Karpas-422 (cell line): ENCODE measurements around the gene COX5A. TPM values are rescaled to one million over a fixed set of nuclear protein-coding genes. Genes with fewer than 3 reads are reported as not detected.
"Not testable (repeated sequence)": the region's sequence is repeated elsewhere in the genome, so short reads cannot be mapped to it uniquely, and the experiment has no call there.

Experiments used
- DNase-seq: peaks from one replicate; pipeline ENCODE4 v3.0.0-alpha.2; 2015
- H2AFZ ChIP-seq: fragments of 200-600 bp; sonication (generic); 2 replicates; pipeline ENCODE4 v1.6.1; 2014; ENCODE audit warnings: antibody characterized with exemption, low read length, mixed read lengths
- H3K27ac ChIP-seq: fragments of 200-600 bp; sonication (generic); 2 replicates; pipeline ENCODE4 v1.5.1; 2014; ENCODE audit warnings: mild to moderate bottlenecking, low read length, moderate library complexity
- H3K27me3 ChIP-seq: fragments of 200-600 bp; sonication (generic); 2 replicates; pipeline ENCODE4 v1.6.1; 2014; ENCODE audit warnings: low read length, mixed read lengths
- H3K36me3 ChIP-seq: fragments of 200-600 bp; sonication (generic); 2 replicates; pipeline ENCODE4 v1.6.1; 2014; ENCODE audit warnings: low read length, mixed read lengths; ENCODE audit not compliant: insufficient read depth
- H3K4me1 ChIP-seq: fragments of 200-600 bp; sonication (generic); 2 replicates; pipeline ENCODE4 v1.6.1; 2014; ENCODE audit warnings: mild to moderate bottlenecking, low read length, mixed read lengths
- H3K4me2 ChIP-seq: fragments of 200-600 bp; sonication (generic); 2 replicates; pipeline ENCODE4 v1.6.1; 2014; ENCODE audit warnings: low read length, low read depth, mild to moderate bottlenecking; ENCODE audit not compliant: poor library complexity, severe bottlenecking
- H3K4me3 ChIP-seq: fragments of 200-600 bp; sonication (generic); 2 replicates; pipeline ENCODE4 v1.5.1; 2014; ENCODE audit warnings: mild to moderate bottlenecking, antibody characterized with exemption, low read length, mixed read lengths
- H3K79me2 ChIP-seq: fragments of 200-600 bp; sonication (generic); 2 replicates; pipeline ENCODE4 v1.6.1; 2014; ENCODE audit warnings: mild to moderate bottlenecking, low read length, mixed read lengths
- H3K9ac ChIP-seq: fragments of 200-600 bp; sonication (generic); 2 replicates; pipeline ENCODE4 v1.6.0; 2014; ENCODE audit warnings: low read length
- H3K9me2 ChIP-seq: fragments of 200-600 bp; sonication (generic), shearing (Covaris generic); replicated peaks from 2 replicates; pipeline ENCODE4 v1.6.0; 2014; ENCODE audit warnings: mild to moderate bottlenecking, low read length, moderate library complexity; ENCODE audit not compliant: insufficient read depth
- H3K9me3 ChIP-seq: fragments of 300-700, 200-600 bp; sonication (generic); 2 replicates; pipeline ENCODE4 v1.6.1; 2014; ENCODE audit warnings: low read length, mixed read lengths
- H4K20me1 ChIP-seq: fragments of 200-600 bp; sonication (generic); 2 replicates; pipeline ENCODE4 v1.6.1; 2014; ENCODE audit warnings: mild to moderate bottlenecking, antibody characterized with exemption, low read length, low read depth; ENCODE audit not compliant: insufficient read depth
- total RNA-seq: library from RNA; depleted of rRNA; stranded (reverse); fragments of >200 nt; shearing (Covaris generic); gene quantifications from 2 replicates; pipeline ENCODE4 v1.2.3, GENCODE V29; 2014; ENCODE audit warnings: low replicate concordance

Gene COX5A
- total RNA-seq, 1 experiment from 2014 or later = 229 TPM

- Histone ChIP-seq H3K9ac (no peak overlapping the region), H3K4me3 (no peak overlapping the region), H3K4me2 (no peak overlapping the region), H3K27me3 (no peaks in the 10 kb centered on the region), H3K4me1 (no peaks in the 10 kb centered on the region), H3K9me3 (no peaks in the 10 kb centered on the region), H3K9me2 (no peaks in the 10 kb centered on the region), H3K27ac (no peak overlapping the region), H3K79me2 (peaks cover 3% of the 10 kb centered on the region; the same call in 1 of the 2 replicates), H3K36me3 (peaks cover 46% of the 10 kb centered on the region), H4K20me1 (no peaks in the 10 kb centered on the region), H2AFZ (no peak overlapping the region)
- no peak for DNase-seq
Measured at GRCh38 chr15:74917676-74918075, 20.2 kb downstream of the COX5A start.

DNA sequence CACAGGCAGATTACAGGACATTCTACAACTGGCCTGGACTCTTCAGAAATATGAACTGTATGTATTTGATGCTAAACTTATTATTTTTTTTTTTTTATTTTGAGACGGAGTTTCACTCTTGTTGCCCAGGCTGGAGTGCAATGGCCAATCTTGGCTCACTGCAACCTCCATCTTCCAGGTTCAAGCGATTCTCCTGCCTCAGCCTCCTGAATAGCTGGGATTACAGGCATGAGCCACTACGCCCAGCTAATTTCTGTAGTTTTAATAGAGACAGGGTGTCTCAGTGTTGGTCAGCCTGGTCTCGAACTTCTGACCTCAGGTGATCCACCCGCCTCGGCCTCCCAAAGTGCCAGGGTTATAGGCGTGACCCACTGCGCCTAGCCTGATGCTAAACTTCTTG is 24.1 kb downstream of the COX5A start:
- not testable (repeated sequence) for H3K4me3 ChIP-seq, H3K79me2 ChIP-seq, H3K27ac ChIP-seq, H3K4me1 ChIP-seq, H3K9me2 ChIP-seq, H3K9ac ChIP-seq, H3K27me3 ChIP-seq, H3K4me2 ChIP-seq, H4K20me1 ChIP-seq, DNase-seq, H2AFZ ChIP-seq, H3K9me3 ChIP-seq
- peaks cover 20% of the 10 kb centered on the region for H3K36me3 ChIP-seq

GRCh38 chr15:74913041-74913440 is 24.8 kb downstream of the COX5A start:
- no peak for DNase-seq
- Histone ChIP-seq H3K4me3 (no peak overlapping the region), H4K20me1 (no peaks in the 10 kb centered on the region)

GRCh38 chr15:74908635-74909034 is 29.2 kb downstream of the COX5A start:
- Histone ChIP-seq H3K4me3 (no peak overlapping the region), H3K9me3 (no peaks in the 10 kb centered on the region), H3K27ac (no peak overlapping the region), H3K9ac (no peak overlapping the region), H3K79me2 (peaks cover 20% of the 10 kb centered on the region), H3K4me2 (no peak overlapping the region), H3K27me3 (no peaks in the 10 kb centered on the region), H4K20me1 (no peaks in the 10 kb centered on the region), H3K4me1 (peaks cover 29% of the 10 kb centered on the region), H3K9me2 (no peaks in the 10 kb centered on the region), H3K36me3 (peaks cover 13% of the 10 kb centered on the region; the same call in 1 of the 2 replicates), H2AFZ (no peak overlapping the region)
- DNase-seq = no peak

More at GRCh38 chr15:74913041-74913440, 24.8 kb downstream of the COX5A start:
- H3K79me2 ChIP-seq = no peaks in the 10 kb centered on the region
- H3K4me1 ChIP-seq = no peaks in the 10 kb centered on the region
- H3K4me2 ChIP-seq = no peak overlapping the region
- H3K36me3 ChIP-seq = peaks cover 14% of the 10 kb centered on the region
- no peaks in the 10 kb centered on the region for H3K9me3 ChIP-seq
- no peak overlapping the region for H3K9ac ChIP-seq
- no peaks in the 10 kb centered on the region for H3K9me2 ChIP-seq
- no peak overlapping the region for H3K27ac ChIP-seq
- no peaks in the 10 kb centered on the region for H3K27me3 ChIP-seq
- no peak overlapping the region for H2AFZ ChIP-seq

DNA sequence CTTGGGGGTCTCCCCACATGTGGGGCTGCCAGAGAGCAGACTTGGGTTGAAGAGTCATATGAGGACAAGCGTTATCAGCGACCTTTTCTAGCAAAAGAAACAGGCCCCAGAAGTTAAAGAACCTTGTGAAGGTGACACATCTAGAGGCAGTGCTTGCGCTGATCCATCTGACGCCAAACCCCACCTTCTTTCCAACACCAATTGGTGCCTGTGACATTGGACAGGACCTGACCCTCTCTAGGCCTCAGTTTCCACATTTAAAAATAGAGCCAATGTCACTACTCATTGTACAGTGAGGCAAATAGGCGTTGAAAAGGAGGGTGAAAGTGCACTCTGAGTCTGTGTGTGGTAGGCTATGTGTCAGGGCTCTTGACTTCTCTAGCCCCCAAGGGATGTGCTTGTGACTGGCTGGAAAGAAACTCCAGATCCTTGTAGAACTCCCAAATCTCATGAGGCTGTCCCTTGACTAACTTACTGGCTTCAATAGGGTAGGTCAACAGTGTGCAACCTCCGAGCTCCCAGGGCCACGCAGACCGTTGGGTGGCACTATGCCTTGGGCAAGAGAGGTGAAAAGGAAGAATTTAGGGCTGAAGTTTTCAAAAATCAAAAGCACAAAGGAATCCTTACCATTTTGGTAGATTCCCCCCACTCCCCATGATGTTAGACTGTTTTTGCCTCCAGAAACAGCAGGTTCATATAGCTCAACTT is 30.6 kb downstream of the COX5A start:
- peaks cover 20% of the 10 kb centered on the region for H3K79me2 ChIP-seq
- H3K9me2 ChIP-seq = no peaks in the 10 kb centered on the region
- H3K27me3 ChIP-seq = no peaks in the 10 kb centered on the region
- peaks cover 40% of the 10 kb centered on the region for H3K4me1 ChIP-seq
- peak overlapping the region; percentile 81 for H3K4me3 ChIP-seq
- no peak for DNase-seq
- H3K36me3 ChIP-seq = peaks cover 17% of the 10 kb centered on the region
- H3K27ac ChIP-seq = peak overlapping the region; percentile 71
- H2AFZ ChIP-seq = peak overlapping the region; percentile 88
- H3K9me3 ChIP-seq = no peaks in the 10 kb centered on the region
- H4K20me1 ChIP-seq = no peaks in the 10 kb centered on the region
- H3K4me2 ChIP-seq = peak overlapping the region; percentile 87
- H3K9ac ChIP-seq = peak overlapping the region; percentile 89

GRCh38 chr15:74906450-74907162 is 31.3 kb downstream of the COX5A start, which contains the start of gene FAM219B:
TSS of gene FAM219B (minus strand) at chr15:74906851. CDS start at chr15:74906800, 51 bp downstream.
- peak within 1 kb of the TSS; percentile 71 for H3K27ac ChIP-seq
- H3K4me3 ChIP-seq = peak within 1 kb of the TSS; percentile 81

GRCh38 chr15:74906067-74906449 is 31.8 kb downstream of the COX5A start:
- Histone ChIP-seq H4K20me1 (no peaks in the 10 kb centered on the region), H3K9me2 (no peaks in the 10 kb centered on the region), H3K4me1 (peaks cover 47% of the 10 kb centered on the region), H3K9me3 (no peaks in the 10 kb centered on the region), H3K79me2 (peaks cover 20% of the 10 kb centered on the region), H3K4me2 (peak overlapping the region; percentile 87), H3K27ac (peak overlapping the region; percentile 71), H3K36me3 (peaks cover 22% of the 10 kb centered on the region), H3K27me3 (no peaks in the 10 kb centered on the region), H3K4me3 (peak overlapping the region; percentile 81), H2AFZ (peak overlapping the region; percentile 88; the same call in 1 of the 2 replicates), H3K9ac (peak overlapping the region; percentile 89)
- DNase-seq = peak; percentile 73

More at GRCh38 chr15:74906450-74907162, 31.3 kb downstream of the COX5A start, which contains the start of gene FAM219B:
- peak within 1 kb of the TSS; percentile 89 for H3K9ac ChIP-seq
- no peaks in the 10 kb centered on the region for H3K9me3 ChIP-seq
- no peaks in the 10 kb centered on the region for H3K27me3 ChIP-seq
- peak within 1 kb of the TSS; percentile 87 for H3K4me2 ChIP-seq
- H3K4me1 ChIP-seq = peaks cover 45% of the 10 kb centered on the region
- peaks cover 20% of the 10 kb centered on the region for H3K79me2 ChIP-seq
- H3K9me2 ChIP-seq = no peaks in the 10 kb centered on the region
- DNase-seq = peak; percentile 94
- peak within 1 kb of the TSS; percentile 88 for H2AFZ ChIP-seq
- H4K20me1 ChIP-seq = no peaks in the 10 kb centered on the region
- H3K36me3 ChIP-seq = peaks cover 19% of the 10 kb centered on the region

GRCh38 chr15:74904190-74904805 is 33.6 kb downstream of the COX5A start:
- H3K4me2 ChIP-seq = no peak overlapping the region

More at GRCh38 chr15:74904190-74904805, 33.6 kb downstream of the COX5A start:
- H3K79me2 ChIP-seq = peaks cover 20% of the 10 kb centered on the region
- no peaks in the 10 kb centered on the region for H3K9me2 ChIP-seq
- no peak overlapping the region for H3K27ac ChIP-seq
- no peak overlapping the region for H2AFZ ChIP-seq
- DNase-seq = no peak
- 0 out of 2 replicates have a peak overlapping the region, but pooled peaks have one; percentile 8 for H3K9ac ChIP-seq
- peaks cover 47% of the 10 kb centered on the region for H3K4me1 ChIP-seq
- H3K36me3 ChIP-seq = peaks cover 32% of the 10 kb centered on the region
- H3K4me3 ChIP-seq = no peak overlapping the region
- H3K27me3 ChIP-seq = no peaks in the 10 kb centered on the region
- H4K20me1 ChIP-seq = no peaks in the 10 kb centered on the region
- no peaks in the 10 kb centered on the region for H3K9me3 ChIP-seq
